GM12865 (cell line): ENCODE data around the gene FRYL.

ENCODE experiments used
- DNase-seq: peaks from one replicate; pipeline ENCODE4 v3.0.0; 2010; ENCODE audit warnings: low read depth
- H3K4me3 ChIP-seq: 2 replicates; pipeline ENCODE4 v1.5.1; 2011; ENCODE audit warnings: mild to moderate bottlenecking, low read depth, low read length, control low read depth
- TF ChIP-seq, protein P1 (sequence below): IDR thresholded peaks from 2 replicates; pipeline ENCODE4 v1.5.1; 2011; ENCODE audit warnings: low read length, control low read depth, low read depth, inconsistent platforms; ENCODE audit not compliant: insufficient read depth; ENCODE audit errors: missing control alignments

The FRYL gene

DNA sequence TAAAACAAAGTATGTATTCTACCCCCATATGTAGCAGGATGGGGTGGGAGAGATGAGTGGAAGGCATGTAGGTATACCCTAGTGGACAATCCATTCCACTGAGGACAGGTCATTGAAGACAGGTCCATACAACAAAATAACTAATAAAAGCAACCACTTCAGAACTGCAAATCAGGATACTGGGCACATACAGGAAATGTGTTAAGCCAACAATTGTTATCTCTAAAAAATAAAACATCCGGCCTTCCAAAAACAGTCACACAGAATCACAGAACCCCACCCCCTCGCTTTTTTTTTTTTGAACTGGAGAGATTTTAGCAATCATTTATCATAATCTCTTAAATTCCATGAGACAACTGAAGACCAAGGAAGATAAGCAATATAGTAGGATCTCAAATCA is 112.9 kb downstream of the FRYL start:
- no peak overlapping the region for H3K4me3 ChIP-seq
- TF ChIP-seq, protein P1, sequence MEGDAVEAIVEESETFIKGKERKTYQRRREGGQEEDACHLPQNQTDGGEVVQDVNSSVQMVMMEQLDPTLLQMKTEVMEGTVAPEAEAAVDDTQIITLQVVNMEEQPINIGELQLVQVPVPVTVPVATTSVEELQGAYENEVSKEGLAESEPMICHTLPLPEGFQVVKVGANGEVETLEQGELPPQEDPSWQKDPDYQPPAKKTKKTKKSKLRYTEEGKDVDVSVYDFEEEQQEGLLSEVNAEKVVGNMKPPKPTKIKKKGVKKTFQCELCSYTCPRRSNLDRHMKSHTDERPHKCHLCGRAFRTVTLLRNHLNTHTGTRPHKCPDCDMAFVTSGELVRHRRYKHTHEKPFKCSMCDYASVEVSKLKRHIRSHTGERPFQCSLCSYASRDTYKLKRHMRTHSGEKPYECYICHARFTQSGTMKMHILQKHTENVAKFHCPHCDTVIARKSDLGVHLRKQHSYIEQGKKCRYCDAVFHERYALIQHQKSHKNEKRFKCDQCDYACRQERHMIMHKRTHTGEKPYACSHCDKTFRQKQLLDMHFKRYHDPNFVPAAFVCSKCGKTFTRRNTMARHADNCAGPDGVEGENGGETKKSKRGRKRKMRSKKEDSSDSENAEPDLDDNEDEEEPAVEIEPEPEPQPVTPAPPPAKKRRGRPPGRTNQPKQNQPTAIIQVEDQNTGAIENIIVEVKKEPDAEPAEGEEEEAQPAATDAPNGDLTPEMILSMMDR = no peak
- no peak for DNase-seq

DNA sequence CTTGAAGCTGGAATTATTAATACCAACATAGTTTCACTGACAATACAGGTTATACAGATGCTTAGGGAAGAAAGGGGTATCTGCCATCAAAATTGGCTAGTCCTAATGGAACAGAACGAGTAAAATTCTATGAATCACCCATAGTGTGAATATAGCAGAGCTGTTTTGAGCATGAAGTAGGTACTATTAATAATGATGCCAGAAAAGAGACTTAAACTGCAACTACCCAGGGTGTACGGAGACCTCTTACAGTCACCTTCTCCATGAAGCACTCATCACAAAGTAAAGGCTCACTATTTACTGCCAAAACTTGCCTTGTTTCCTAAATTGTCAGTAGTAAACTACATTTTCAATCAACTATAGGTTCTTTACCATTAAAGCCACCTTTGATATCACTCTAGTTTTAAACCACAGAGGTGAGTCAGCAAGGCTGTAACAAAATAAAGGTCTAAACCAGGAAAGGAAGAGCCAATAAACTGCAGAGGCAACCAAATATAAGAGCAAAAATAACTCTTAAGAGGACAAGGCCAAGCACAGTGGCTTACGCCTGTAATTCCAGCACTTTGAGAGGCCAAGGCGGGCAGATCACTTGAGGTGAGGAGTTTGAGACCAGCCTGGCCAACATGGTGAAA is 114.4 kb downstream of the FRYL start:
- no peak overlapping the region for H3K4me3 ChIP-seq
- TF ChIP-seq, protein P1 = no peak
- DNase-seq = no peak

DNA sequence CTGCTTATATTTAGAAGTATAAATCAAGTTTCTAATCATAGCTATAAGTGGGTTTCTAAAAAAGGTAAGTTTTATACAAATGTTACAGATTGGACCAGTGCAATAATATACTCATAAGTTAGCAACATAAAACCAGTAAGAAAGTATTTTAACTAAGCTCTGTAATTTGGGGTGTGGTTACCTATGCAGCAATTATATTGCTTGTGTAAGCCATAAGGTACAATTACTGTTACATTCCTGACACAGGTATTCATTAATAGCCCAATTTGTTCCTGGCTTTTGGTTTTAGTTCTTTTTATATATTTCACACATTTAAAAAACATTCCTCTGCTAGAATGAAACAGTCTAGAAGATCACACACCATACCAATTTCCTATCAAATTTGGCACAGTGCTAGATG is 115.1 kb downstream of the FRYL start:
- H3K4me3 ChIP-seq = no peak overlapping the region
- TF ChIP-seq, protein P1 = no peak
- DNase-seq = no peak

DNA sequence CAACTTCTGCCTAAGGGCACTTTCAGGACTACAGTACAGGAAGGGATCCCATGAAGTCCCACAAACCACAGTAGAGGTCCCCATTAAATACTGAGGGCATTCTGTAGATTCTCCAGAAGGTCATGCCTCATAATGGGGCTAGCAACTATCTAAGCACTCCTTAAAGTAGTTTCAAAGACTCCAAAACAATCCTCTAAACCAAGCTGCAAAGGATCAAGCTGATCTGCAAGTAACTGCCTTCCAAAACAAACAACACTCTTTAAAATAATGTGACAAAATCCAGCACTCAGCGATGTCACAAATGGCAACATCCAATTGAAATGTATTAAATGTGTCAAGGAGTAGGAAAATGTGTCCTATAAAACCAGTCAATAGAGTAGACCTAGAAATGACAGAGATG is 118.7 kb downstream of the FRYL start:
- H3K4me3 ChIP-seq = no peak overlapping the region
- TF ChIP-seq, protein P1 = no peak
- DNase-seq = no peak

DNA sequence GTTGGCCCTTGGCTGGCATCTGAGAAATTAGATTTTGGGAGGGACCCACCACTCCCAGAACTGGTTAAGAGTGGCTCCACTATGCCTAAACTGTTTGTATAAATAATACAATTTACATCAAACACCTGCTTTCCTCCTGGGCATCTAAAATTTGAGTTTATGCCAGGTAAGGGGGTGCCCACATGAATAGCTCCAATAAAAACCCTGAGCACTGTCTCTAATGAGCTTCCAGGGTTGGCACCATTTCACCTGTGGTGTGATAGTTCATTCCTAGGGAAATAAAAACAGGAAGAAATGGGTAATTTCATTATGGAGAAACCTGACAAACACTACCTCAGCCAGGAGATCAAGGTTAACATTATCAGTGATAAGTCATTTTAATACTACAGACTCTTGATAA is 119.7 kb downstream of the FRYL start:
- TF ChIP-seq, protein P1 = no peak
- H3K4me3 ChIP-seq = no peak overlapping the region
- DNase-seq = no peak

DNA sequence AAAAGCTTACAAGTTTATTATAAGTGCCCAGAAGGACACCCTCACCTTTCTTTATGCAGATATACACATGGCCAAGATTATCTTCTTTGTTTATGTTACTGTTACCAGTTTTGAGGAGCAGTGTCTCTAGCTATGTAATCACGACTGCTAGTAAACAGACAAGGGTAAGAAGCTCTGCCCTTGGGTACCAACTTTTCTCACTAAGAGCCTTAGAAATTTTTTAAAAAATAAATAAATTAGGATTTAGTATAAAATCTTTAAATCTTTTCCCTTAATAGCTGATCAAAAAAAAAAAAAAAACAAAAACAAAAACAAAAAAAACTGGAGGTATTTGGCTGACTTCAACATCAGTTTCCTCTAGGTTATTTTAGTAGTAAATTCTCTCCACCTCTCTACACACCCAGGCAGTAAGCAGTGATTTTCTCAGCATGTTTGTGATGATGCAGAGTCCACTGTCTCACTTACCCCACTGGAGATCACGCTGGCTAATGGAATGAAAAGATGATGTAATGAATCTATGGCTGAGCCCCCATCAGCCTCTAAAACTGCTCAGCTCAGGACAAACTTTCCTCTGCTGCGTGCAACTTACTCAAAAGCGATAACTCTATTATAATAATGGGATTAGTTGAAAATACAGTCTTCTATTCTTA is 125.9 kb downstream of the FRYL start:
- TF ChIP-seq, protein P1 = no peak
- no peak for DNase-seq
- H3K4me3 ChIP-seq = no peak overlapping the region
